K562 (cell line): ENCODE measurements around the gene FTL. TPM values are rescaled to one million over a fixed set of nuclear protein-coding genes. Genes with fewer than 3 reads are reported as not detected.
A peak's percentile ranks its signal among the peaks of the same experiment; 100 is the strongest.

Source experiments
- ATF3 ChIP-seq, 2 experiments: fragments of 450-650 bp in 1 of 2; sonication (generic) in 1 of 2; formaldehyde crosslinking in 1 of 2; IDR thresholded peaks in 1 of 2; conservative IDR thresholded peaks in 1 of 2; 2 replicates each; pipeline versions ENCODE4 v1.6.1 to v1.8.1; 2016 to 2023; ENCODE audit warnings: mild to moderate bottlenecking in 2 of 2, moderate library complexity in 2 of 2, inconsistent platforms in 1 of 2, missing genetic modification reagents in 1 of 2
- BRF2 ChIP-seq: IDR thresholded peaks from 3 replicates; pipeline ENCODE4 v1.6.1; 2011; ENCODE audit warnings: borderline replicate concordance, mild to moderate bottlenecking; ENCODE audit not compliant: insufficient read length, insufficient read depth
- CTBP1 ChIP-seq: fragments of 450-650 bp; IDR thresholded peaks from 2 replicates; pipeline ENCODE4 v1.6.1; 2016; ENCODE audit warnings: borderline replicate concordance
- DEAF1 ChIP-seq: fragments of 450-650 bp; formaldehyde crosslinking; IDR thresholded peaks from 2 replicates; pipeline ENCODE4 v1.4.0; 2020; ENCODE audit warnings: mild to moderate bottlenecking, moderate library complexity
- KLF13 ChIP-seq: fragments of 450-650 bp; IDR thresholded peaks from 2 replicates; pipeline ENCODE4 v1.6.1; 2016; ENCODE audit warnings: missing genetic modification characterization, low read depth, mild to moderate bottlenecking, missing compliant biosample characterization, moderate library complexity, borderline replicate concordance
- LEF1 ChIP-seq: fragments of 450-650 bp; IDR thresholded peaks from 2 replicates; pipeline ENCODE4 v1.6.1; 2016; ENCODE audit warnings: mild to moderate bottlenecking
- POLR2A ChIP-seq: fragments of 450-650 bp; conservative IDR thresholded peaks from 2 replicates; pipeline ENCODE4 v1.6.1; 2016
- RAD21 ChIP-seq, 2 experiments: fragments of 250-450 bp in 1 of 2; fragments of 450-650 bp in 1 of 2; sonication (Bioruptor Pico) in 1 of 2; formaldehyde crosslinking in 1 of 2; IDR thresholded peaks in 1 of 2; conservative IDR thresholded peaks in 1 of 2; 2 replicates each; pipeline versions ENCODE4 v1.4.0 to v1.8.0; 2020 to 2022; ENCODE audit warnings: mild to moderate bottlenecking in 2 of 2, moderate library complexity in 1 of 2
- ZNF431 ChIP-seq: sonication (generic); formaldehyde crosslinking; IDR thresholded peaks from 2 replicates; pipeline ENCODE4 v1.8.0; 2022; ENCODE audit warnings: mild to moderate bottlenecking, missing genetic modification reagents
- ZNF77 ChIP-seq: fragments of 250-450 bp; sonication (Bioruptor Pico); IDR thresholded peaks from 2 replicates; pipeline ENCODE4 v1.5.0; 2020
- polyA plus RNA-seq, 8 experiments: library from polyadenylated mRNA; depleted of rRNA in 4 of 8; stranded (reverse) in 5 of 8; unstranded in 3 of 8; fragments of >200 nt; fragmentation: Nextera tagmentation in 2 of 8; fragmentation: Illumina TruSeq in 1 of 8; extraction: Ambion mirVana in 2 of 8; extraction: Trizol in 1 of 8; gene quantifications; 2 replicates each; pipeline versions ENCODE4 v1.2.1 to v1.2.3, GENCODE V29; 2011 to 2014; ENCODE audit warnings: inconsistent platforms in 1 of 8, missing spikeins in 1 of 8
- total RNA-seq, 7 experiments: library from RNA; depleted of rRNA in 6 of 7; stranded (reverse); fragments of >200 nt in 6 of 7; fragmentation: Illumina TruSeq in 2 of 7; extraction: Trizol in 2 of 7; gene quantifications; 2 replicates each; pipeline versions ENCODE4 v1.2.1 to v1.2.3, GENCODE V29; 2011 to 2021; ENCODE audit warnings: low replicate concordance in 1 of 7
- TF ChIP-seq, protein P1 (sequence below): sonication (generic); formaldehyde crosslinking; IDR thresholded peaks from 2 replicates; pipeline ENCODE4 v1.8.0; 2022; ENCODE audit warnings: mild to moderate bottlenecking, missing genetic modification reagents
- TF ChIP-seq, protein P2 (sequence below): sonication (generic); formaldehyde crosslinking; IDR thresholded peaks from 2 replicates; pipeline ENCODE4 v1.8.1; 2023; ENCODE audit warnings: mild to moderate bottlenecking, missing genetic modification reagents

The FTL gene
- total and polyA plus RNA-seq, 9 of the 15 experiments (the other 6 are each of a cell fraction or from before 2014, with no cell fraction given) = 1,231 to 27,415 (median 3,965) TPM

GRCh38 chr19:48962029-48962848 lies 2.9 kb upstream of the FTL start (continued):
- TF ChIP-seq DEAF1 (CRISPR knock-in tag) (peak; percentile 38; the same call in 1 of the 2 replicates), ATF3 (IDR thresholded peaks at IDR 0.05) (peak; percentile 20; the same call in 1 of the 2 replicates), ATF3 (CRISPR knock-in tag; conservative IDR thresholded peaks at IDR 0.05) (no peak), RAD21 (CRISPR knock-in tag; conservative IDR thresholded peaks at IDR 0.05 in 1 of 2, IDR thresholded peaks at IDR 0.05 in 1 of 2) (peak; percentile 8 to 25; a peak in 1 of 4 replicates), KLF13 (no peak), POLR2A (peak; percentile 90), ZNF77 (CRISPR knock-in tag) (no peak), LEF1 (no peak), BRF2 (no peak), ZNF431 (0 out of 2 replicates have a peak, but pooled peaks have one; percentile 63), CTBP1 (peak; percentile 77; the same call in 1 of the 2 replicates)
- TF ChIP-seq, protein P1, sequence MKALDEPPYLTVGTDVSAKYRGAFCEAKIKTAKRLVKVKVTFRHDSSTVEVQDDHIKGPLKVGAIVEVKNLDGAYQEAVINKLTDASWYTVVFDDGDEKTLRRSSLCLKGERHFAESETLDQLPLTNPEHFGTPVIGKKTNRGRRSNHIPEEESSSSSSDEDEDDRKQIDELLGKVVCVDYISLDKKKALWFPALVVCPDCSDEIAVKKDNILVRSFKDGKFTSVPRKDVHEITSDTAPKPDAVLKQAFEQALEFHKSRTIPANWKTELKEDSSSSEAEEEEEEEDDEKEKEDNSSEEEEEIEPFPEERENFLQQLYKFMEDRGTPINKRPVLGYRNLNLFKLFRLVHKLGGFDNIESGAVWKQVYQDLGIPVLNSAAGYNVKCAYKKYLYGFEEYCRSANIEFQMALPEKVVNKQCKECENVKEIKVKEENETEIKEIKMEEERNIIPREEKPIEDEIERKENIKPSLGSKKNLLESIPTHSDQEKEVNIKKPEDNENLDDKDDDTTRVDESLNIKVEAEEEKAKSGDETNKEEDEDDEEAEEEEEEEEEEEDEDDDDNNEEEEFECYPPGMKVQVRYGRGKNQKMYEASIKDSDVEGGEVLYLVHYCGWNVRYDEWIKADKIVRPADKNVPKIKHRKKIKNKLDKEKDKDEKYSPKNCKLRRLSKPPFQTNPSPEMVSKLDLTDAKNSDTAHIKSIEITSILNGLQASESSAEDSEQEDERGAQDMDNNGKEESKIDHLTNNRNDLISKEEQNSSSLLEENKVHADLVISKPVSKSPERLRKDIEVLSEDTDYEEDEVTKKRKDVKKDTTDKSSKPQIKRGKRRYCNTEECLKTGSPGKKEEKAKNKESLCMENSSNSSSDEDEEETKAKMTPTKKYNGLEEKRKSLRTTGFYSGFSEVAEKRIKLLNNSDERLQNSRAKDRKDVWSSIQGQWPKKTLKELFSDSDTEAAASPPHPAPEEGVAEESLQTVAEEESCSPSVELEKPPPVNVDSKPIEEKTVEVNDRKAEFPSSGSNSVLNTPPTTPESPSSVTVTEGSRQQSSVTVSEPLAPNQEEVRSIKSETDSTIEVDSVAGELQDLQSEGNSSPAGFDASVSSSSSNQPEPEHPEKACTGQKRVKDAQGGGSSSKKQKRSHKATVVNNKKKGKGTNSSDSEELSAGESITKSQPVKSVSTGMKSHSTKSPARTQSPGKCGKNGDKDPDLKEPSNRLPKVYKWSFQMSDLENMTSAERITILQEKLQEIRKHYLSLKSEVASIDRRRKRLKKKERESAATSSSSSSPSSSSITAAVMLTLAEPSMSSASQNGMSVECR (CRISPR knock-in tag) = peak; percentile 82; the same call in 1 of the 2 replicates
- TF ChIP-seq, protein P2, sequence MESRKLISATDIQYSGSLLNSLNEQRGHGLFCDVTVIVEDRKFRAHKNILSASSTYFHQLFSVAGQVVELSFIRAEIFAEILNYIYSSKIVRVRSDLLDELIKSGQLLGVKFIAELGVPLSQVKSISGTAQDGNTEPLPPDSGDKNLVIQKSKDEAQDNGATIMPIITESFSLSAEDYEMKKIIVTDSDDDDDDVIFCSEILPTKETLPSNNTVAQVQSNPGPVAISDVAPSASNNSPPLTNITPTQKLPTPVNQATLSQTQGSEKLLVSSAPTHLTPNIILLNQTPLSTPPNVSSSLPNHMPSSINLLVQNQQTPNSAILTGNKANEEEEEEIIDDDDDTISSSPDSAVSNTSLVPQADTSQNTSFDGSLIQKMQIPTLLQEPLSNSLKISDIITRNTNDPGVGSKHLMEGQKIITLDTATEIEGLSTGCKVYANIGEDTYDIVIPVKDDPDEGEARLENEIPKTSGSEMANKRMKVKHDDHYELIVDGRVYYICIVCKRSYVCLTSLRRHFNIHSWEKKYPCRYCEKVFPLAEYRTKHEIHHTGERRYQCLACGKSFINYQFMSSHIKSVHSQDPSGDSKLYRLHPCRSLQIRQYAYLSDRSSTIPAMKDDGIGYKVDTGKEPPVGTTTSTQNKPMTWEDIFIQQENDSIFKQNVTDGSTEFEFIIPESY (CRISPR knock-in tag) = 0 out of 2 replicates have a peak, but pooled peaks have one; percentile 30
